Stimulated activated naive B cell treated with anti-CD40 and anti-IgM and Interleukin-4, amounts not matched to agents 10 μg/mL and 1 μg/mL and 100 μg/mL, for 72 hours (primary cell): Measurements from ENCODE around the gene CCDC80.

Experiments used
- ATAC-seq, 2 donors: fragments of 150-1000 bp; cut with Tn5 transposase; replicated peaks; 2 replicates each; pipeline ENCODE4 v1.10.0; 2021; ENCODE audit warnings: moderate library complexity in 1 of 2
- DNase-seq: peaks from one replicate; pipeline ENCODE4 v3.0.0; 2021
- H3K27ac Mint-ChIP-seq: one replicate; pipeline ENCODE4 v1.8.0; 2022; ENCODE audit warnings: mild to moderate bottlenecking, mixed read lengths
- H3K27me3 Mint-ChIP-seq, 2 donors: one replicate each; pipeline ENCODE4 v1.8.0; 2022; ENCODE audit warnings: mixed read lengths in 2 of 2
- H3K36me3 Mint-ChIP-seq, 2 donors: one replicate each; pipeline ENCODE4 v1.8.0; 2022; ENCODE audit warnings: mixed read lengths in 2 of 2, mild to moderate bottlenecking in 1 of 2
- H3K4me1 Mint-ChIP-seq, 2 donors: one replicate each; pipeline ENCODE4 v1.8.0; 2022; ENCODE audit warnings: mixed read lengths in 2 of 2, mild to moderate bottlenecking in 1 of 2
- H3K4me3 Mint-ChIP-seq, 2 donors: one replicate each; pipeline ENCODE4 v1.8.0; 2022; ENCODE audit warnings: mild to moderate bottlenecking in 2 of 2, mixed read lengths in 2 of 2, moderate library complexity in 1 of 2
- H3K9me3 Mint-ChIP-seq, 2 donors: one replicate each; pipeline ENCODE4 v1.8.0; 2022; ENCODE audit warnings: mixed read lengths in 2 of 2, mild to moderate bottlenecking in 1 of 2

CCDC80 gene

DNA sequence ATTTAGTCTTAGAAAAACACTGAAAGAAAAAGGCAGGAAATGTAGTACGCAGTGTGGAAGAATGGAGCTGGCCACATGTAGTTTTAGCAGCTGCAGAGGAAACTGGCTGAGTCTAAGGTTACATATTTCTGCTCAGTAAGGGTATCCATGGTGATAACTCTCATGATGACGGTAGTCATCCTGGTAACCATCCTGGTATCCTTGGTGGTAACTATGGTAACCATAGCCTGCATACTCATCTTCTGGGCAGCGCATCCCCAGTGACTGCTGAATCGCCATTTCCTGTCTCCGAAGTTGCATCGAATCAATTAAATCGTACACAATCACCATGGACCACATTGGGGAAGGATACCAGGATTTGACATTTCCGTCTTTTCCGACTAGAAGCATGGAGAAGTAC is 35.7 kb downstream of the CCDC80 start:
- no peak for DNase-seq
- no peaks in the 10 kb centered on the region for H3K36me3 Mint-ChIP-seq
- H3K9me3 Mint-ChIP-seq = no peaks in the 10 kb centered on the region
- H3K4me3 Mint-ChIP-seq = no peak overlapping the region
- ATAC-seq = no peak
- H3K4me1 Mint-ChIP-seq = peaks cover 8 to 10% of the 10 kb centered on the region in 2 donors
- H3K27me3 Mint-ChIP-seq = peaks cover 6 to 16% of the 10 kb centered on the region in 2 donors
- H3K27ac Mint-ChIP-seq = no peak overlapping the region

DNA sequence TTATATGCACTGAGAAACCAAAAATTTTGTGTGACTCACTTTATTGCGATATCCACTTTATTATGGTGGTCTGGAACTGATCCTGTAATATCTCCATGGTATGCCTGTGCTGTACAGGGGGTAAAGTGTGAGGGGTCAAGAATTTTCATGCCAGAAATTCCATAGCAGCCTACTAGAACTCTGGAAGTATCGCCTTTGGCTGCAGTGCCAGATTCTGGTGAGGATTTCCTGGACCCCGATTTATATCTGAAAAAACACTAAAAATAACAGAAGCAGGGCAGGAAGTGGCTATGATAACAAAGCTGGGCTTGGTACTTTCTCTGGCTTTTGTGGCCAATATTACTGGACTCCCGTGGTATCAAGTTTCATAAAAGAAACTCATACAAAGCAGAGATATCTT is 36.4 kb downstream of the CCDC80 start:
- H3K9me3 Mint-ChIP-seq = no peaks in the 10 kb centered on the region
- DNase-seq = no peak

DNA sequence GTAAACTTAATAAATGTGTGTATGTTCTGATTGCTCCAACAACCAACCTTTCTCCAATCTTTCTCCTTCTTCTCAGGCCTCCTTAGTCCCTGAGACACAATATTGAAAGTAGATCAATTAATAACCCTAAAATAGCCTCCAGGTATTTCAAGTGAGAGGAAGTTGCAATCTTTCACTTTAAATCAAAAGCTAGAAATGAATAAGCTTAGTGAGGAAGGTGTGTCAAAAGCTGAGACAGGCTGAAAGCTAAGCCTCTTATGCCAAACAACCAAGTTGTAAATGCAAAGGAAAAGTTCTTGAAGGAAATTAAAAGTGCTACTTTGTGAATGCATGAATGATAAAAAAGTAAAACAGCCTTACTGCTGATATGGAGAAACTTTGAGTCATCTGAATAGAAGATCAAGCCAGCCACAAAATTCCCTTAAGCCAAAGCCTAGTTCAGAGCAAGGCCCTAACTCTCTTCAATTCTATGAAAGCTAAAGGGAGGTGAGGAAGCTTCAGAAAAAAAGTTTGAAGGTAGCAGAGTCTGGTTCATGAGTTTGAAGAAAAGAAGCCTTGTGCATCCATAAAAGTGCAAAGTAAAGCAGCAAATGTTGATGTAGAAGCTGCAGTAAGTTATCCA is 38.6 kb downstream of the CCDC80 start:
- Mint-ChIP-seq H3K27me3 (peaks cover 0 to 8% of the 10 kb centered on the region in 2 donors), H3K27ac (no peak overlapping the region), H3K36me3 (peaks cover 3% of the 10 kb centered on the region in 2 donors), H3K4me1 (peaks cover 8 to 10% of the 10 kb centered on the region in 2 donors), H3K4me3 (peak overlapping the region in 1 of 2 donors; percentile 28), H3K9me3 (no peaks in the 10 kb centered on the region)
- ATAC-seq (peak; percentile 82 to 88), DNase-seq (no peak)

More for the DNA sequence above, 36.4 kb downstream of the CCDC80 start:
- no peak overlapping the region for H3K4me3 Mint-ChIP-seq
- no peak for ATAC-seq
- peaks cover 4 to 16% of the 10 kb centered on the region in 2 donors for H3K27me3 Mint-ChIP-seq
- no peak overlapping the region for H3K27ac Mint-ChIP-seq
- H3K36me3 Mint-ChIP-seq = no peaks in the 10 kb centered on the region
- H3K4me1 Mint-ChIP-seq = peaks cover 8 to 10% of the 10 kb centered on the region in 2 donors

DNA sequence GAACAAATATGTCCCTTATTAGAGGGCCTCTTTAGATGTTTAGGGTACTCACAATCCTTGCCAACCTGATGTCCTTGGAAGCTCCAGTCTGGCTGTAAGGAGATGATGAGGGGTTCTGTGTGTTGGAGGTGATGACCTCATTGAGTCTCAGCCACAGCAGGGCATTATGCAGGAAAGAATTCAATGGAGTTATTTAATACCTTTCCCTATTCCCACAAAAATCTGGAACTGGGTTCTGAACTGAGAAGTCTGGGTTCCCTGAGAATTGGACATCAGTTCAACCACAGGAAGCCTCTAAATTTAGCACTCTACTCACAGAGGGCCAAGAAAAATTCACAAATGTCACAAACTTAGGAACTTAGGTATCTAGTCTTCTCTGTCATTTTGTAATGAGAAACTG is 42.2 kb downstream of the CCDC80 start:
- no peak overlapping the region for H3K4me3 Mint-ChIP-seq
- peaks cover 8 to 10% of the 10 kb centered on the region in 2 donors for H3K4me1 Mint-ChIP-seq
- H3K36me3 Mint-ChIP-seq = peaks cover 8 to 18% of the 10 kb centered on the region in 2 donors
- no peaks in the 10 kb centered on the region for H3K27me3 Mint-ChIP-seq
- no peak for DNase-seq
- no peak for ATAC-seq
- no peak overlapping the region for H3K27ac Mint-ChIP-seq
- no peaks in the 10 kb centered on the region for H3K9me3 Mint-ChIP-seq

DNA sequence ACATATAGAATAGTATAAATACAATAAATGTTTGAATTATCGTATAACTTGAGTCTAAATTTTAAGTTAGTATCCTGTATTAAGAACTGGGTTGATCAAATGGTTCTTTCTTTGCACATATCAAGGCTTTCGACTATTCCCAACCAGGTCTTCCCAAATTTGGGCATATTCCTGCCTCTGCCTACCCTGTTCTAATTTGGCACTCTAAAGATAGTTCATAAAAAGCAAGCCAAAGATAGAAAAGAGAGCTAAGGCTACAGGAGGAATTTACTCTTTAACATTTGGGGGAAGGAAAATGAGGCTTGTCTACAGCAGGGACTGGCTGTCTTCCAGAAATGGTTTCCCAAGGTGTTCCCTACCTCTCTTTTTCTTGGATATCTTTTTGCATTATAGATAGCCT is 43.0 kb downstream of the CCDC80 start:
- H3K9me3 Mint-ChIP-seq = peaks cover under 1 to 2% of the 10 kb centered on the region in 2 donors
- peaks cover 12 to 24% of the 10 kb centered on the region in 2 donors for H3K36me3 Mint-ChIP-seq
- H3K4me1 Mint-ChIP-seq = peaks cover 11% of the 10 kb centered on the region in 2 donors
- H3K4me3 Mint-ChIP-seq = no peak overlapping the region
- no peaks in the 10 kb centered on the region for H3K27me3 Mint-ChIP-seq
- DNase-seq (no peak), ATAC-seq (no peak)
- no peak overlapping the region for H3K27ac Mint-ChIP-seq

DNA sequence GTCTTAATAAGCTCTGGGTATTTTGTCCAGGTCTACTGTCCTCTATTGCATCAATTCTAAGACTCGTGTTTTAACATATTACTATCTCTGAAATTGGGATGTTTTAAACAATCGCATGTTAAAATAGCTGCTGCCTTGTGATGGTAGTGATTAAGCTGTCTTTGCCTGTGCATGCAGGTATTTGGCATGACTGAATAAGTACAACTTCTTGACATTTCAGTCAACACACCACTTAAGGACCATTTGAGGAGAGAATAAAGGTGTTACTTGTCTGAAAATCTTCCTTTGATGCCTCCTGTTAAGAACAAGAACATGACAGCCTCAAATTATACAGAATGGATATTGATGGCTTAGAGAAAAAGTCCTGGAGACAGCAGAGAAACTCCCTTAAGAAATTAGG is 46.1 kb downstream of the CCDC80 start:
- Mint-ChIP-seq H3K4me3 (no peak overlapping the region), H3K36me3 (peaks cover 23 to 48% of the 10 kb centered on the region in 2 donors), H3K27ac (no peak overlapping the region), H3K4me1 (peaks cover 11 to 17% of the 10 kb centered on the region in 2 donors), H3K27me3 (no peaks in the 10 kb centered on the region), H3K9me3 (peaks cover 3 to 5% of the 10 kb centered on the region in 2 donors)
- ATAC-seq (no peak), DNase-seq (no peak)

DNA sequence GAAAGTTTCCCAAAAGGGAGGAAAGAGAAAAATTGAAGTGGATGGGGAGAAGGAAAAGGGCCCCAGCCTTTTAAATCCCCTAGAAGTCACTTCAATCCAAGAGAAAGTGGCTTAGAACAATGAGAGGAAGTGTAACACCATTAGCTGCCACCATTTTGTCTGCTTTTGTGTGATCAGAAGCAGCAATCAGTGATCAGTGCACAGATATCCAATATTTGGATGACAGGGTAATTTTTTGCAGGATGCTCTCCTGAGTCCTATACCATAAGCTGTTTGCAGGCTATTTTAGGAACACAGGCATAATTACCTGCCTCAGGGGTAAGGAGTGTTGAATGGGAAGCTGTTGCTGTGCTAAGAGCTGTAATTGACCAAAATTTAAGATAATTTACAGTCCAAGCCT is 47.7 kb downstream of the CCDC80 start:
- Mint-ChIP-seq H3K4me1 (peaks cover 11 to 17% of the 10 kb centered on the region in 2 donors), H3K27me3 (no peaks in the 10 kb centered on the region), H3K27ac (no peak overlapping the region), H3K9me3 (peaks cover 3 to 5% of the 10 kb centered on the region in 2 donors), H3K36me3 (peaks cover 27 to 59% of the 10 kb centered on the region in 2 donors), H3K4me3 (no peak overlapping the region)
- DNase-seq (no peak), ATAC-seq (no peak)

DNA sequence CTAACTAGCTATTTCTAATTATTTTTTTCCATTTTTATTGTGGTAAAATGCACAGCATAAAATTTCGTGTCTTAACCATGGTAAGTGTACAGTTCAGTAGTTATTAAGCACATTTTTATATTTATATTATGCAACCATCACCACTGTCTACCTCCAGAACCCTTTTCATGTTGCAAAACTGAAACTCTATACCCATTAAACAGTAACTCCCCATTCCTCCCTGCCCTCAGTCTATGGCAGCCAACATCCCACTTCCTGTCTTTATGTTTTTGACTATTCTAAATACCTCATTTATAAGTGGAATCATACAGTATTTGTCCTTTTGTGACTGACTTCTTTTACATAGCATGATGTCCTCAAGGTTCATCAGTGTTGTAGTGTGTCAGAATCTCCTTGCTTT is 53.6 kb downstream of the CCDC80 start:
- peak overlapping the region; percentile 6 for H3K27ac Mint-ChIP-seq
- H3K4me3 Mint-ChIP-seq = no peak overlapping the region
- H3K4me1 Mint-ChIP-seq = peaks cover 21 to 35% of the 10 kb centered on the region in 2 donors
- no peaks in the 10 kb centered on the region for H3K27me3 Mint-ChIP-seq
- H3K36me3 Mint-ChIP-seq = peaks cover 27 to 60% of the 10 kb centered on the region in 2 donors
- DNase-seq (no peak), ATAC-seq (no peak)
- H3K9me3 Mint-ChIP-seq = no peaks in the 10 kb centered on the region

DNA sequence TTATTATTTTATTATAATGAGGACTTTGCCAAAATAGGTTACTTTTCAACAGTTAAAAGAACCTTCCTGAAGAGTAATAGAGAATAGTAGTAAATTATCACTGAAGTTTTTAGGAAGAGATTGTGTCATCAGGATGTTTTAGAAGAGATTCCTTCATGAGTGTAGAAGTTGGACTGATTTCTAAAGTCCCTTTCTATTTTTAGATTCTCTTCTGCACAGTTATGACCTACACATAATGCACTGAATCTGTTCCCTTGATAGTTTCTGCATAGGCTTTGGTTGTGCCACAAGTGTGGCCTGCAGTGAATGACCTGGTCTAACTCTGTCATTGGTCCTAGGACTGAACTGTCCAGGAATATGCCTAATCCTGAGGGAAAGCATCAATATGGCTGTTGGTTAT is 55.2 kb downstream of the CCDC80 start:
- Mint-ChIP-seq H3K9me3 (no peaks in the 10 kb centered on the region), H3K27me3 (no peaks in the 10 kb centered on the region), H3K4me1 (peaks cover 19 to 28% of the 10 kb centered on the region in 2 donors), H3K27ac (no peak overlapping the region), H3K36me3 (peaks cover 24 to 52% of the 10 kb centered on the region in 2 donors), H3K4me3 (no peak overlapping the region)
- DNase-seq = no peak
- ATAC-seq = no peak

DNA sequence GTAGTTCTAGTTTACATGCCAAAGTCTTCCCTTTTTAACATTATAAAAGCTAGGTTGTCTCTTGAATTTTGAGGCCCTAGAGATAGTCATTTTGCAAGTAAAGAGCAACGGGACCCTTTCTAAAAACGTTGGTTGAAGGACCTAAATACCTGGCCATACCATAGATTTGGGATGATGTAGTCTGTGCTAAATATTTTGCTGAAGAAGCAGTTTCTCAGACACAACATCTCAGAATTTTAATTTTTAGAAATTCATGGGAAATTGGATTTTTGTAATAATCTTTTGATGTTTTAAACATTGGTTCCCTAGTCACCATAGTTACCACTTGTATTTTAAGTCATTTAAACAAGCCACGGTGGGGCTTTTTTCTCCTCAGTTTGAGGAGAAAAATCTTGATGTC is 57.8 kb downstream of the CCDC80 start:
- Mint-ChIP-seq H3K27me3 (no peaks in the 10 kb centered on the region), H3K4me1 (peaks cover 25 to 40% of the 10 kb centered on the region in 2 donors), H3K9me3 (no peaks in the 10 kb centered on the region), H3K27ac (no peak overlapping the region), H3K4me3 (no peak overlapping the region), H3K36me3 (peaks cover 20 to 38% of the 10 kb centered on the region in 2 donors)
- DNase-seq = no peak
- no peak for ATAC-seq

DNA sequence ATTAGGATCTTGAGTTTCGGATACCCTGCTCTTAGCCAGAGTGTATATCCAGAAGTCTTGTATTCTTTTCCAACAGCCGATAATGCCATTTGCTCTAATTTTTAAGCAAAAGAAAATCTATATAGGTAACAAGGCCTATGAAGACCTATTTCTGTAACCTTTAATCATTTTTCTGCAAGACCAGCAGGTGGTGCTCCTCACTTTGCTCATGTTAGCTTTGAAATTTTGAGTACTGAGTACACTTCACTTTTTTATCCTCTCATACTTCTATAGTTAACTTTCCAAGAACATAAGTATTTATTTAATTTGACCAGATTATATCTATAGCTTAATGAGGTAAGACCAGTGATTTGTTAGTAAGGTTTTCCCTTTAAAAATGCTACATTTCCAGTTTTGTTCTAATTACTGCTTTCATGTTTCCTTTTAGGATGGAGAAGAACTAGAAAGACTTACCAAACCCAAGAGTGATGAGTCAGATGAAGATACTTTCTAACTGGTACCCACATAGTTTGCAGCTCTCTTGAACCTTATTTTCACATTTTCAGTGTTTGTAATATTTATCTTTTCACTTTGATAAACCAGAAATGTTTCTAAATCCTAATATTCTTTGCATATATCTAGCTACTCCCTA is 58.6 kb downstream of the CCDC80 start:
- no peak for DNase-seq
- Mint-ChIP-seq H3K27ac (no peak overlapping the region), H3K36me3 (peaks cover 17 to 34% of the 10 kb centered on the region in 2 donors), H3K27me3 (no peaks in the 10 kb centered on the region), H3K4me1 (peaks cover 23 to 37% of the 10 kb centered on the region in 2 donors), H3K9me3 (no peaks in the 10 kb centered on the region), H3K4me3 (no peak overlapping the region)
- peak in 1 of 2 donors; percentile 61 for ATAC-seq

DNA sequence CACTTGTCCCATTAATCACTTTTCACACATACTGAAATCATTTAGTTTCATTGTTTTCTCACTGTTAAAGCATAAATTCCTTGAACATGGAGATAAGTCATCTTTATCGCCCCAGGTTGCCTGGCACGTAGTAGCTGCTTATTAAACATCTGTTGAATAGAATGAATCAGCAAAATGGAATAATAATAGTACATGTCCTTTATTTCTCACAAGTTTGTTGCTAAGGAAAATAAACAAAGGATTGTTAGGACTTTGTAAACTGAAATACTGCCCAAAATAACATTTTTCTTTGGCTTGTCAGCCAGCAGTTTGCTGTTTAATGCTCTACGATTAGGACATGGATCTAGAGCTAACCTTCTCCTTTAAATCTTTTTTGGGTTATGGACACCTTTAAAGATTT is 61.2 kb downstream of the CCDC80 start:
- H3K4me3 Mint-ChIP-seq = no peak overlapping the region
- no peak for ATAC-seq
- no peaks in the 10 kb centered on the region for H3K9me3 Mint-ChIP-seq
- DNase-seq = no peak
- H3K27ac Mint-ChIP-seq = peak overlapping the region; percentile 51
- H3K4me1 Mint-ChIP-seq = peaks cover 9 to 14% of the 10 kb centered on the region in 2 donors
- H3K36me3 Mint-ChIP-seq = peaks cover 11 to 18% of the 10 kb centered on the region in 2 donors
- H3K27me3 Mint-ChIP-seq = no peaks in the 10 kb centered on the region

DNA sequence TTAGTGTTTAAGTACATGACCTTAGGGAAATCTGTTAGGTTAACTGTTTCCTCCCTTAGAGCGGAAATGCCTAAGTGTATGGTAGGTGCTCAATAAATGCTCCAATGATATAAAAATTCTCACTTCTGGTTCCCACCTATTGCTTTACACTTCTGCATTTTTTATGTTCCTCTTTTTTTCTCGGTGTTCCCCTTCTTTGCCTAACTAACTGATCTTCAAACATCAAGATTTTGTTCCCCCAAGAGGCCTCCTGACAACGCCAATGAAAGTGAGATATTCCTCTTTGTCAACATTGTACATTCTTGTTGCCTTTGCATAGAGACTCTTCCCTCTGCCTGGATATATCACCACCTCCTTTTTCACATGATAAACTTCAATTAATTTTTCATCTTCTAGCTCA is 61.7 kb downstream of the CCDC80 start:
- DNase-seq = no peak
- ATAC-seq = peak; percentile 84 to 90
- H3K27ac Mint-ChIP-seq = peak overlapping the region; percentile 16
- H3K9me3 Mint-ChIP-seq = no peaks in the 10 kb centered on the region
- H3K4me3 Mint-ChIP-seq = no peak overlapping the region
- H3K27me3 Mint-ChIP-seq = no peaks in the 10 kb centered on the region
- peaks cover 9 to 14% of the 10 kb centered on the region in 2 donors for H3K4me1 Mint-ChIP-seq
- peaks cover 8 to 15% of the 10 kb centered on the region in 2 donors for H3K36me3 Mint-ChIP-seq

DNA sequence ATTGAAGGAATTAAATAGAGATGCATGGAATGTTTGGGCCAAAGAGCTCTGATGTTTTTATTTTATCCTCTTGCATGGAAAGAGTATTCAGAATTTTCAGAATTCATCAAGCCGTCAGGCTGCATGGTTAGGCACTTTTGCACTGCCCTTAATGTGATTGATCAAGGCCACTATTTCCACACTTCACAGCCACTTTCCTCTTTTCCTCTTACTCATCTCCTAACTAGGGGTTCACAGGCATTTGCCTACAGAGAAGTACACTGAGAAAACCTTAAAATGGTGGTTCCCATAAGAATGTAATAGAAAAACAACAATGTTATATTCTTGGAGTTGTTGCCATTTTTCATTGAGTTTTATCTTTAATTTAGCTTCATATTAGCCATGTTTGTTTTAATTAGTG is 68.2 kb downstream of the CCDC80 start:
- Mint-ChIP-seq H3K4me1 (peaks cover 8 to 20% of the 10 kb centered on the region in 2 donors), H3K27ac (no peak overlapping the region), H3K36me3 (peaks cover 31 to 35% of the 10 kb centered on the region in 2 donors)

DNA sequence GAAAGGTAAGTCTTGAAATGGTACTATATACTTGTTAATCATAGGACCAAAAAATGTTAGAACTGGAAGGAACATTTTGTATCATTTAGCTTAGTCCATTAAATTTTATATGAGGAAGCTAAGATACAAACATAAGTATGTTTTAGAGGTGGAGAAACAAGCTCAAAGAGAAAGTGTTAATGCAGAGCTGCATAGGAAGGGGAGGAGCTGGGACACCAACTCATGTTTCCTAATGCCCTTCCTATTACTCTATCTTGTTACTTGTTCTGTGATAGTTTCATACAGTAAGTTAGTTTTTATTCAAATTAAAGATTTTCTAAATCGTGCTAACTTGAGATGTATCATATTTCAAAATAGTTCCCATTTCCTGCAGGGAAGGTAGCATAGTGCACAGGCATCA is 71.7 kb downstream of the CCDC80 start:
- no peak overlapping the region for H3K4me3 Mint-ChIP-seq

More for the DNA sequence above, 68.2 kb downstream of the CCDC80 start:
- peaks cover 0 to 2% of the 10 kb centered on the region in 2 donors for H3K9me3 Mint-ChIP-seq
- DNase-seq (no peak), ATAC-seq (no peak)
- H3K27me3 Mint-ChIP-seq = no peaks in the 10 kb centered on the region
- no peak overlapping the region for H3K4me3 Mint-ChIP-seq

More for the DNA sequence above, 71.7 kb downstream of the CCDC80 start:
- Mint-ChIP-seq H3K27ac (no peak overlapping the region), H3K9me3 (peaks cover 0 to 2% of the 10 kb centered on the region in 2 donors), H3K36me3 (peaks cover 45 to 56% of the 10 kb centered on the region in 2 donors), H3K4me1 (peaks cover 14 to 33% of the 10 kb centered on the region in 2 donors), H3K27me3 (no peaks in the 10 kb centered on the region)
- no peak for DNase-seq
- no peak for ATAC-seq
